Activated naive CD4-positive, alpha-beta T cell treated with anti-CD3 and anti-CD28 coated beads, Interleukin-2, amount 50 U/mL, for 72 hours (primary cell): Measurements from ENCODE around the gene WDR1. TPM values are rescaled to one million over a fixed set of nuclear protein-coding genes. Genes with fewer than 3 reads are reported as not detected.
A peak's percentile ranks its signal among the peaks of the same experiment; 100 is the strongest.

Source experiments
- ATAC-seq, 2 donors: fragments of 150-1000 bp; cut with Tn5 transposase; 2 replicates each; pipeline ENCODE4 v1.10.0; 2021; ENCODE audit warnings: mild to moderate bottlenecking in 2 of 2, moderate library complexity in 2 of 2
- DNase-seq, 2 donors: peaks; one replicate each; pipeline ENCODE4 v3.0.0; 2021 to 2022; ENCODE audit warnings: low spot score in 2 of 2
- H3K27ac Mint-ChIP-seq, 2 donors: one replicate each; pipeline ENCODE4 v1.8.0; 2022; ENCODE audit warnings: mild to moderate bottlenecking in 2 of 2, mixed read lengths in 2 of 2
- H3K36me3 Mint-ChIP-seq, 2 donors: one replicate each; pipeline ENCODE4 v1.8.0; 2022; ENCODE audit warnings: mixed read lengths in 2 of 2
- H3K9me3 Mint-ChIP-seq, 2 donors: one replicate each; pipeline ENCODE4 v1.8.0; 2022; ENCODE audit warnings: mixed read lengths in 2 of 2
- total RNA-seq, 2 donors: library from RNA; stranded (reverse); gene quantifications; one replicate each; pipeline ENCODE4 v1.2.3, GENCODE V29; 2022

Gene WDR1
- total RNA-seq, 2 donors from 2014 or later = 382 to 520 TPM

GRCh38 chr4:10056334-10057022, 60.1 kb downstream of the WDR1 start:
- H3K27ac Mint-ChIP-seq = no peak overlapping the region

GRCh38 chr4:10055871-10056270, 60.7 kb downstream of the WDR1 start:
- H3K9me3 Mint-ChIP-seq = no peaks in the 10 kb centered on the region

More at GRCh38 chr4:10056334-10057022, 60.1 kb downstream of the WDR1 start:
- H3K36me3 Mint-ChIP-seq = peaks cover 0 to 12% of the 10 kb centered on the region in 2 donors
- DNase-seq = no peak
- no peaks in the 10 kb centered on the region for H3K9me3 Mint-ChIP-seq
- no peak for ATAC-seq

DNA sequence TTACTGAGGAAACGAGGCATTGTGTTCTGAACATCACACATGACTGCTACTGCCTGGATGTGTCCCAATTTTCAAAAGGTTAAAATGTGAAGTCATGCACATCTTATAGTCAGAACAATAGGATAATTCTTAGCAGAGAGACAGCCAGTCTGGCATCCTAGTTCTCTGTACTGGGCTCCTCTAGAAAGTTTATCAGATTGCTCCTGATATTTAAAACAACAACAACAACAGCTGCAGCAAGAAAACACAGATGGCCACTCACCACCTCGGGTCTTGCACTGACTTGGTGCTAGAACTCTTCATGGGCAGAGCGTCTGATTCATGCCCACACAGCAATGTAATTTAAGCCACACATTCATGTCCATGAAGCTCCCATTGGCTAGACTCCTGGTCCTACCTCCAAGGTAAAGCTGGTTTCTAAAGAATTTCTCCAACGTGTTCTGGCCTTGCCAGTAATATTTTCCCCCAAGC, 62.0 kb downstream of the WDR1 start:
- ATAC-seq (no peak), DNase-seq (no peak)
- H3K27ac Mint-ChIP-seq = no peak overlapping the region
- H3K36me3 Mint-ChIP-seq = peaks cover 0 to 12% of the 10 kb centered on the region in 2 donors
- no peaks in the 10 kb centered on the region for H3K9me3 Mint-ChIP-seq

More at GRCh38 chr4:10055871-10056270, 60.7 kb downstream of the WDR1 start:
- Mint-ChIP-seq H3K27ac (no peak overlapping the region), H3K36me3 (peaks cover 0 to 12% of the 10 kb centered on the region in 2 donors)
- DNase-seq (no peak), ATAC-seq (no peak)

DNA sequence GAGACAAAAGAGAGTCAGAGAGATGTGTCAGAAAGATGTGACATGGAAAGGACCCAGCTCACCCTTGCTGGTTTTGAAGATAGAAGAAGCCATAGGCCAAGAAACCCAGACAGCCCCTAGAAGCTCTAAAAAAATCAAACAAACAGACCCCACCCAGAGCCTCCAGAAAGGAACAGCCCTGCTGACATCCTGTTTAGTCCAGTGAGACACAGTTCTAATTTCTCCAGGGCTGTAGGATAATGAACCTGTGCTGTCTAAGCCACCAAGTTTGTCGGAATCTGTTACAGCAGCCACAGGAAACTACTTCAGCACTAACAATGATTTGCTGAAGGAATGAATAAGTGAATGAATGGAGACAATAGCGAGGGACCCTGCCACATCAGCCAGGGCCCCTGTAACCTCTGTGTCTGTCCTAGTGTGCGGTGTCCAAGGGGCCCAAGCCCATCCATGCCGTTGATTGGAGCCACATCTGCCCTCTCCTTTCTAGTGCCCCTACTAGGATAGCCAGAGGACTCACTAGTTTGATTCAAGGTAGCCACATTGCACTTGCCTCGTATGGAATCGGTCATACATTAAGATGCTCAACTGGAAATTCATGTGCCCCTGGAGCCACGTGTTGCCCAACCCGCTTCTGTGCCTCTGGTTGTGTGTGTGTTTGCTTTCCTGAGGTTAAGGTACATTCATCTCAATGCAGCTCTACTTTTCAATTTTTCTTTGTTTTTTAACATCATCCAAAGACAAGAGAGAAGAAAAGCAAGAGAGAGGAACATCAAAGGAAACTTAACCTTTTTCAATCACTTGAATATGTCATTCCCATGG, 62.8 kb downstream of the WDR1 start:
- Mint-ChIP-seq H3K36me3 (peaks cover 0 to 12% of the 10 kb centered on the region in 2 donors), H3K27ac (peak overlapping the region in 1 of 2 donors; percentile 12), H3K9me3 (no peaks in the 10 kb centered on the region)
- DNase-seq (no peak), ATAC-seq (no peak)

GRCh38 chr4:10051517-10052135, 65.0 kb downstream of the WDR1 start:
- H3K9me3 Mint-ChIP-seq = no peaks in the 10 kb centered on the region
- DNase-seq (no peak), ATAC-seq (no peak)
- H3K27ac Mint-ChIP-seq = peak overlapping the region in 1 of 2 donors; percentile 60
- H3K36me3 Mint-ChIP-seq = peaks cover 5 to 11% of the 10 kb centered on the region in 2 donors

DNA sequence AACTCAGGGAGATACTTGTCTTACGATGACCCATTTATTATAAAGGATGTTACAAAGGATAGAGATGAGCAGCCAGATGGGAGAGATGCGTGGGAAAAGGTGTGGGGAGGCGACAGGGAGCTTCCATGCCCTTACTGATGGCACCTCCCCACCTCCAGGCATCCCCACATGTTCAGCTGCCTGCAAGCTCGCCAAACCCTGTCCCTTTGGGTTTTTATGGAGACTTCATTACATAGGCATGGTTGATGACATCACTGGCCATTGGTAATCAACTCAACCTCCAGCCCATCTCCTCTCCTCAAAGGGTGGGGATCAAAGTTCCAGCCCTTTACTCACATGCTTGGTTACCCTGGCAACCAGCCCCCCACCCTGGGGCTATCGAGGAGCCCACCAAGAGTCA, 65.9 kb downstream of the WDR1 start:
- no peak overlapping the region for H3K27ac Mint-ChIP-seq

GRCh38 chr4:10050261-10050661, 66.3 kb downstream of the WDR1 start:
- no peak for ATAC-seq
- DNase-seq = no peak
- no peak overlapping the region for H3K27ac Mint-ChIP-seq
- peaks cover 0 to 5% of the 10 kb centered on the region in 2 donors for H3K36me3 Mint-ChIP-seq
- H3K9me3 Mint-ChIP-seq = no peaks in the 10 kb centered on the region

More for the DNA sequence above, 65.9 kb downstream of the WDR1 start:
- no peaks in the 10 kb centered on the region for H3K9me3 Mint-ChIP-seq
- peaks cover 2 to 5% of the 10 kb centered on the region in 2 donors for H3K36me3 Mint-ChIP-seq
- ATAC-seq = no peak
- no peak for DNase-seq

- no peak for DNase-seq
- H3K27ac Mint-ChIP-seq = peak overlapping the region in 1 of 2 donors; percentile 24
- peaks cover 0 to 11% of the 10 kb centered on the region in 2 donors for H3K36me3 Mint-ChIP-seq
- no peaks in the 10 kb centered on the region for H3K9me3 Mint-ChIP-seq
- ATAC-seq = no peak
Observed at GRCh38 chr4:10048941-10049697, 67.5 kb downstream of the WDR1 start.

GRCh38 chr4:10047967-10048366, 68.6 kb downstream of the WDR1 start:
- Mint-ChIP-seq H3K36me3 (peaks cover 1 to 19% of the 10 kb centered on the region in 2 donors), H3K9me3 (peaks cover 0 to under 1% of the 10 kb centered on the region in 2 donors), H3K27ac (no peak overlapping the region)
- DNase-seq (peak in 1 of 2 donors; percentile 14), ATAC-seq (no peak)

- ATAC-seq (no peak), DNase-seq (no peak)
- Mint-ChIP-seq H3K36me3 (peaks cover 10 to 28% of the 10 kb centered on the region in 2 donors), H3K27ac (no peak overlapping the region), H3K9me3 (peaks cover 8 to 9% of the 10 kb centered on the region in 2 donors)
Observed at GRCh38 chr4:10046471-10046870, 70.1 kb downstream of the WDR1 start.

- Mint-ChIP-seq H3K36me3 (peaks cover 10 to 28% of the 10 kb centered on the region in 2 donors), H3K9me3 (peaks cover 8 to 9% of the 10 kb centered on the region in 2 donors), H3K27ac (no peak overlapping the region)
- DNase-seq = no peak
- no peak for ATAC-seq
Observed at GRCh38 chr4:10045481-10045880, 71.1 kb downstream of the WDR1 start.

- Mint-ChIP-seq H3K36me3 (peaks cover 10 to 26% of the 10 kb centered on the region in 2 donors), H3K27ac (no peak overlapping the region), H3K9me3 (peaks cover 8 to 9% of the 10 kb centered on the region in 2 donors)
- no peak for ATAC-seq
- DNase-seq = peak in 1 of 2 donors; percentile 23
Observed at GRCh38 chr4:10041036-10041435, 75.6 kb downstream of the WDR1 start.

DNA sequence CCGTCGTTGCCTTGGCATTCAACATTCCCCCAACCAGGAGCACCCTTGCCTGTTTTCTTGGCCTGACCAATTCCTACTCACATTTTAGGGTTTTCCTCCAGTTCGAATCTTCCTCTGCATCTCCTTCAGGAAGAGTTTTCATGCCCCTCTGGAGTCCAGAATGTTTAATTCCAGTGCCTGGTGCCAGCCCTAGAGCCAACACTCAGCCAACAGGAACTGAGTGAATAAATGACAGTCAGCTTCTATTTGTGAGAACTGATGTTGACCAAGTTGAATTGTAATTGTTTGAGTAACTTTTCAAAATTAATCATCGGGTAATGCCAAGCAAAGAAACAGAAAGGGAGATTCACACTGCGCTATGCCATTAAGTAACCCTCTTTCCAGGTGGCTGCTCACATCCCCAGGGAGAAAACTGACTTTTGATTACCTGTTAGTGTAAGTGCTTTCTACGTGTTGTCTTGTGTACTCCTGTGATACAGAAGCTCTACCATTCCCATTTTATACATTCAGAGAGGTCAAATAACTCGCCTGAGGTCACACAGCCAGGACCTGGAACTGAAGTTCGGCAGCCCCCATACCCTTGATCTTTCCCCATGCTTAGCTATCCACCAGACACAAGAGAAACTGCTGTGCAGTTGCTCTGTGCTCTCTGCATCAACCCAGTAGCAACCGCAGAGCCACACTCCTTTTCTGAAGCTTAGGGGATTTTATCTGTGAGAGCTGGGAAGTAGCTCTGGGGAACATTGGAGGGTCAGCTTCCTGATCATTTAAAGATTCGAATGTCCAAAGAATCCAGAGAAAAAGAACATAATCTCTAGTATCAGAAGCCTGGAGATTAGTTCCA, 76.3 kb downstream of the WDR1 start:
- H3K27ac Mint-ChIP-seq = no peak overlapping the region
- ATAC-seq (no peak), DNase-seq (no peak)
- H3K36me3 Mint-ChIP-seq = peaks cover 10 to 30% of the 10 kb centered on the region in 2 donors
- H3K9me3 Mint-ChIP-seq = peaks cover 8 to 9% of the 10 kb centered on the region in 2 donors

- no peak for DNase-seq
- no peaks in the 10 kb centered on the region for H3K9me3 Mint-ChIP-seq
- H3K27ac Mint-ChIP-seq = no peak overlapping the region
- peaks cover 0 to 7% of the 10 kb centered on the region in 2 donors for H3K36me3 Mint-ChIP-seq
- no peak for ATAC-seq
Observed at GRCh38 chr4:10036807-10037342, 79.7 kb downstream of the WDR1 start.

DNA sequence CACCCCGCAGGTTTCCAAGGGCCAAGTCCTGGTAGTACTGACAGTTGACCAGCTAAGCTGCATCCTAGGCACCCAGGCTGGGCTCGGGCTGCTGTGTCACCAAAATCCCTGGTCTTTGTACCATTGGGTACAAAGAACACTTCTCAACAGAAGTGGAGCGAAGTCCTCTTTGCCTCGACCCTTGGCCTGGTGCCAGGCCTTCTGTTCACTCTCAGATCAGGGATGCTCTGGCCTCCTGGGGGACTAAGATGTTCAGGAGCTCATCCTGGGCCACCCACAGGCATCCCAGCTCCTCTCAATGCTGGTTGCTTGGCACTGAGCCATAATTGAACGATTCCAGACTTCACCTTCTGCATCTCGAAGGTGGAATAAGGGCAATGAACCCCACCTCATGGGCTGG, 81.5 kb downstream of the WDR1 start:
- Mint-ChIP-seq H3K36me3 (peaks cover 0 to 7% of the 10 kb centered on the region in 2 donors), H3K27ac (no peak overlapping the region), H3K9me3 (no peaks in the 10 kb centered on the region)
- no peak for ATAC-seq
- DNase-seq = no peak
